SK-N-SH treated with all-trans-retinoic acid at 6 μM for 48 hours (cell line): ENCODE measurements around the gene CHST11.

Experiments used
- ATAC-seq: fragments of 200-7000 bp; cut with Tn5 transposase; 3 replicates; pipeline ENCODE4 v1.9.1; 2020; ENCODE audit warnings: mild to moderate bottlenecking, moderate library complexity
- BACH2 ChIP-seq: fragments of 250-450 bp; sonication (Bioruptor Pico); IDR thresholded peaks from 2 replicates; pipeline ENCODE4 v1.9.0; 2021; ENCODE audit warnings: mild to moderate bottlenecking, borderline replicate concordance
- CREB5 ChIP-seq: fragments of 250-450 bp; sonication (Bioruptor Pico); IDR thresholded peaks from 2 replicates; pipeline ENCODE4 v1.5.1; 2020; ENCODE audit warnings: low read depth, mild to moderate bottlenecking, moderate library complexity
- CSDC2 ChIP-seq: fragments of 250-450 bp; sonication (Bioruptor Pico); IDR thresholded peaks from 2 replicates; pipeline ENCODE4 v1.5.0; 2020; ENCODE audit warnings: mild to moderate bottlenecking, moderate library complexity
- ESRRG ChIP-seq: fragments of 250-450 bp; sonication (Bioruptor Pico); IDR thresholded peaks from 2 replicates; pipeline ENCODE4 v1.6.1; 2021; ENCODE audit warnings: mild to moderate bottlenecking
- GLIS3 ChIP-seq: fragments of 250-450 bp; sonication (Bioruptor Pico); IDR thresholded peaks from 2 replicates; pipeline ENCODE4 v1.5.0; 2020; ENCODE audit warnings: mild to moderate bottlenecking, moderate library complexity
- OSR1 ChIP-seq: fragments of 250-450 bp; sonication (Bioruptor Pico); IDR thresholded peaks from 2 replicates; pipeline ENCODE4 v1.8.0; 2022; ENCODE audit warnings: moderate library complexity, mild to moderate bottlenecking, inconsistent platforms
- PATZ1 ChIP-seq: fragments of 250-450 bp; sonication (Bioruptor Pico); IDR thresholded peaks from 2 replicates; pipeline ENCODE4 v1.8.0; 2020; ENCODE audit warnings: mild to moderate bottlenecking, moderate library complexity, borderline replicate concordance
- POU6F1 ChIP-seq: fragments of 250-450 bp; sonication (Bioruptor Pico); IDR thresholded peaks from 2 replicates; pipeline ENCODE4 v1.8.0; 2021; ENCODE audit warnings: low read depth, mild to moderate bottlenecking, moderate library complexity, borderline replicate concordance
- PPARA ChIP-seq: fragments of 250-450 bp; sonication (Bioruptor Pico); IDR thresholded peaks from 2 replicates; pipeline ENCODE4 v1.5.0; 2020; ENCODE audit warnings: mild to moderate bottlenecking, borderline replicate concordance
- RARB ChIP-seq: fragments of 250-450 bp; sonication (Bioruptor Pico); IDR thresholded peaks from 2 replicates; pipeline ENCODE4 v1.8.0; 2021; ENCODE audit warnings: mild to moderate bottlenecking, moderate library complexity
- TOX ChIP-seq: fragments of 250-450 bp; sonication (Bioruptor Pico); IDR thresholded peaks from 2 replicates; pipeline ENCODE4 v1.8.0; 2021; ENCODE audit warnings: mild to moderate bottlenecking, moderate library complexity, borderline replicate concordance
- ZC3H10 ChIP-seq: fragments of 250-450 bp; sonication (Bioruptor Pico); IDR thresholded peaks from 2 replicates; pipeline ENCODE4 v1.5.1; 2021; ENCODE audit warnings: mild to moderate bottlenecking, moderate library complexity
- ZFP3 ChIP-seq: fragments of 250-450 bp; sonication (Bioruptor Pico); IDR thresholded peaks from 2 replicates; pipeline ENCODE4 v1.5.0; 2020; ENCODE audit warnings: mild to moderate bottlenecking, moderate library complexity
- ZFP30 ChIP-seq: fragments of 450-650 bp; formaldehyde crosslinking; IDR thresholded peaks from 2 replicates; pipeline ENCODE4 v1.5.0; 2022; ENCODE audit warnings: mild to moderate bottlenecking, moderate library complexity
- ZNF565 ChIP-seq: fragments of 450-650 bp; formaldehyde crosslinking; conservative IDR thresholded peaks from 2 replicates; pipeline ENCODE4 v1.5.0; 2020; ENCODE audit warnings: low read depth, mild to moderate bottlenecking, moderate library complexity
- ZNF70 ChIP-seq: fragments of 450-650 bp; formaldehyde crosslinking; IDR thresholded peaks from 2 replicates; pipeline ENCODE4 v1.5.0; 2020; ENCODE audit warnings: mild to moderate bottlenecking, moderate library complexity
- ZNF8 ChIP-seq: fragments of 450-650 bp; formaldehyde crosslinking; IDR thresholded peaks from 2 replicates; pipeline ENCODE4 v1.5.0; 2020; ENCODE audit warnings: mild to moderate bottlenecking, moderate library complexity

CHST11 gene

GRCh38 chr12:104643819-104644669, 187.3 kb downstream of the CHST11 start (continued):
- TF ChIP-seq PATZ1 (CRISPR knock-in tag) (no peak), CREB5 (CRISPR knock-in tag) (no peak)
- TF ChIP-seq, all 23 proteins: peak for 0

- no peak for TF ChIP-seq TOX (CRISPR knock-in tag)
- no peak for TF ChIP-seq PATZ1 (CRISPR knock-in tag)
- no peak for TF ChIP-seq POU6F1
- no peak for TF ChIP-seq CREB5 (CRISPR knock-in tag)
- TF ChIP-seq PPARA: no peak
- no peak for TF ChIP-seq ZC3H10
- TF ChIP-seq ZNF8 (CRISPR knock-in tag): no peak
- no peak for TF ChIP-seq BACH2 (CRISPR knock-in tag)
- TF ChIP-seq, all 23 proteins: peak for 0
- ATAC-seq: no peak
Measured at GRCh38 chr12:104648756-104649155, 192.0 kb downstream of the CHST11 start.

GRCh38 chr12:104649217-104649824, 192.6 kb downstream of the CHST11 start:
- no peak for ATAC-seq
- TF ChIP-seq ZNF70 (CRISPR knock-in tag): no peak
- TF ChIP-seq ZFP30 (CRISPR knock-in tag): no peak
- TF ChIP-seq RARB (CRISPR knock-in tag): no peak
- TF ChIP-seq OSR1 (CRISPR knock-in tag): no peak
- no peak for TF ChIP-seq GLIS3
- TF ChIP-seq CREB5 (CRISPR knock-in tag): no peak
- TF ChIP-seq ZC3H10: no peak
- no peak for TF ChIP-seq PATZ1 (CRISPR knock-in tag)
- no peak for TF ChIP-seq CSDC2
- no peak for TF ChIP-seq ZNF565 (CRISPR knock-in tag)
- no peak for TF ChIP-seq ZFP3 (CRISPR knock-in tag)
- no peak for TF ChIP-seq PPARA
- no peak for TF ChIP-seq BACH2 (CRISPR knock-in tag)
- no peak for TF ChIP-seq ESRRG (CRISPR knock-in tag)
